Measurements from ENCODE around the gene SLC30A1. TPM values are rescaled to one million over a fixed set of nuclear protein-coding genes. Genes with fewer than 3 reads are reported as not detected.

SLC30A1 gene
- total and polyA plus RNA-seq, 2 of the 13 experiments (the other 11 are each of a cell fraction or from before 2014, with no cell fraction given): 5.9 to 24.4 TPM

DNA sequence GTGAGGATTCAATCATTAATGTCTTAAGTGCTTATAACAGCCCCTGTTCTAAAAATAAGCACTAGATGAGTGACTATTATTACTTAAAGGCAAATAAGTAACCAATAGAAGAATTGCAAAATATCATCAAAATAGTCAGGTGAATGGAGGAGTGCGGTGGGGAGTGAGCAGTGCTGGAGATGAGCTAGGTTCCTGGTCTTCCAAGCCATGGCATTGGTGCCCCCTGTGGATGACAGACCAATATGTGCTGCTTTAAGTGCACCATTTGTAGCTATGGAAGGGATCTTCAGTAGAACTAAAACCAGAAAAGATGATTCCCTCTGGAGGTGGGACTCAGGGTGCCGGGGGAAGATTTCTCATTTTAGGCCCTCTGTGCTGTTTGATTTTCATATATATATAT lies 46.1 kb upstream of the SLC30A1 start (continued):
- TF ChIP-seq, protein P1, sequence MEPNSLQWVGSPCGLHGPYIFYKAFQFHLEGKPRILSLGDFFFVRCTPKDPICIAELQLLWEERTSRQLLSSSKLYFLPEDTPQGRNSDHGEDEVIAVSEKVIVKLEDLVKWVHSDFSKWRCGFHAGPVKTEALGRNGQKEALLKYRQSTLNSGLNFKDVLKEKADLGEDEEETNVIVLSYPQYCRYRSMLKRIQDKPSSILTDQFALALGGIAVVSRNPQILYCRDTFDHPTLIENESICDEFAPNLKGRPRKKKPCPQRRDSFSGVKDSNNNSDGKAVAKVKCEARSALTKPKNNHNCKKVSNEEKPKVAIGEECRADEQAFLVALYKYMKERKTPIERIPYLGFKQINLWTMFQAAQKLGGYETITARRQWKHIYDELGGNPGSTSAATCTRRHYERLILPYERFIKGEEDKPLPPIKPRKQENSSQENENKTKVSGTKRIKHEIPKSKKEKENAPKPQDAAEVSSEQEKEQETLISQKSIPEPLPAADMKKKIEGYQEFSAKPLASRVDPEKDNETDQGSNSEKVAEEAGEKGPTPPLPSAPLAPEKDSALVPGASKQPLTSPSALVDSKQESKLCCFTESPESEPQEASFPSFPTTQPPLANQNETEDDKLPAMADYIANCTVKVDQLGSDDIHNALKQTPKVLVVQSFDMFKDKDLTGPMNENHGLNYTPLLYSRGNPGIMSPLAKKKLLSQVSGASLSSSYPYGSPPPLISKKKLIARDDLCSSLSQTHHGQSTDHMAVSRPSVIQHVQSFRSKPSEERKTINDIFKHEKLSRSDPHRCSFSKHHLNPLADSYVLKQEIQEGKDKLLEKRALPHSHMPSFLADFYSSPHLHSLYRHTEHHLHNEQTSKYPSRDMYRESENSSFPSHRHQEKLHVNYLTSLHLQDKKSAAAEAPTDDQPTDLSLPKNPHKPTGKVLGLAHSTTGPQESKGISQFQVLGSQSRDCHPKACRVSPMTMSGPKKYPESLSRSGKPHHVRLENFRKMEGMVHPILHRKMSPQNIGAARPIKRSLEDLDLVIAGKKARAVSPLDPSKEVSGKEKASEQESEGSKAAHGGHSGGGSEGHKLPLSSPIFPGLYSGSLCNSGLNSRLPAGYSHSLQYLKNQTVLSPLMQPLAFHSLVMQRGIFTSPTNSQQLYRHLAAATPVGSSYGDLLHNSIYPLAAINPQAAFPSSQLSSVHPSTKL (CRISPR knock-in tag; IDR thresholded peaks at IDR 0.05): no peak; the same call in 1 of the 2 replicates
- TF ChIP-seq, protein P2, sequence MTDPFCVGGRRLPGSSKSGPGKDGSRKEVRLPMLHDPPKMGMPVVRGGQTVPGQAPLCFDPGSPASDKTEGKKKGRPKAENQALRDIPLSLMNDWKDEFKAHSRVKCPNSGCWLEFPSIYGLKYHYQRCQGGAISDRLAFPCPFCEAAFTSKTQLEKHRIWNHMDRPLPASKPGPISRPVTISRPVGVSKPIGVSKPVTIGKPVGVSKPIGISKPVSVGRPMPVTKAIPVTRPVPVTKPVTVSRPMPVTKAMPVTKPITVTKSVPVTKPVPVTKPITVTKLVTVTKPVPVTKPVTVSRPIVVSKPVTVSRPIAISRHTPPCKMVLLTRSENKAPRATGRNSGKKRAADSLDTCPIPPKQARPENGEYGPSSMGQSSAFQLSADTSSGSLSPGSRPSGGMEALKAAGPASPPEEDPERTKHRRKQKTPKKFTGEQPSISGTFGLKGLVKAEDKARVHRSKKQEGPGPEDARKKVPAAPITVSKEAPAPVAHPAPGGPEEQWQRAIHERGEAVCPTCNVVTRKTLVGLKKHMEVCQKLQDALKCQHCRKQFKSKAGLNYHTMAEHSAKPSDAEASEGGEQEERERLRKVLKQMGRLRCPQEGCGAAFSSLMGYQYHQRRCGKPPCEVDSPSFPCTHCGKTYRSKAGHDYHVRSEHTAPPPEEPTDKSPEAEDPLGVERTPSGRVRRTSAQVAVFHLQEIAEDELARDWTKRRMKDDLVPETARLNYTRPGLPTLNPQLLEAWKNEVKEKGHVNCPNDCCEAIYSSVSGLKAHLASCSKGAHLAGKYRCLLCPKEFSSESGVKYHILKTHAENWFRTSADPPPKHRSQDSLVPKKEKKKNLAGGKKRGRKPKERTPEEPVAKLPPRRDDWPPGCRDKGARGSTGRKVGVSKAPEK (CRISPR knock-in tag; IDR thresholded peaks at IDR 0.05; ENCODE audit: borderline replicate concordance): no peak
- TF ChIP-seq ELF4 (CRISPR knock-in tag; IDR thresholded peaks at IDR 0.05; ENCODE audit: borderline replicate concordance) (no peak), BRCA1 (CRISPR knock-in tag; IDR thresholded peaks at IDR 0.05) (no peak), IRF2 (CRISPR knock-in tag; IDR thresholded peaks at IDR 0.05) (peak; percentile 44; the same call in 1 of the 2 replicates), JUND (CRISPR knock-in tag; IDR thresholded peaks at IDR 0.05) (no peak), ZNF616 (CRISPR knock-in tag; IDR thresholded peaks at IDR 0.05; ENCODE audit: low read depth) (no peak), NR2F6 (IDR thresholded peaks at IDR 0.05) (no peak), NR2F6 (CRISPR knock-in tag; IDR thresholded peaks at IDR 0.05) (peak; percentile 22; the same call in 1 of the 2 replicates), ZSCAN31 (CRISPR knock-in tag; IDR thresholded peaks at IDR 0.05; ENCODE audit: low read depth) (no peak), NFE2L1 (CRISPR knock-in tag; IDR thresholded peaks at IDR 0.05; ENCODE audit: borderline replicate concordance) (no peak), ZNF30 (CRISPR knock-in tag; IDR thresholded peaks at IDR 0.05) (no peak), NRL (CRISPR knock-in tag; IDR thresholded peaks at IDR 0.05; ENCODE audit: borderline replicate concordance) (no peak)
- TF ChIP-seq, protein P3, sequence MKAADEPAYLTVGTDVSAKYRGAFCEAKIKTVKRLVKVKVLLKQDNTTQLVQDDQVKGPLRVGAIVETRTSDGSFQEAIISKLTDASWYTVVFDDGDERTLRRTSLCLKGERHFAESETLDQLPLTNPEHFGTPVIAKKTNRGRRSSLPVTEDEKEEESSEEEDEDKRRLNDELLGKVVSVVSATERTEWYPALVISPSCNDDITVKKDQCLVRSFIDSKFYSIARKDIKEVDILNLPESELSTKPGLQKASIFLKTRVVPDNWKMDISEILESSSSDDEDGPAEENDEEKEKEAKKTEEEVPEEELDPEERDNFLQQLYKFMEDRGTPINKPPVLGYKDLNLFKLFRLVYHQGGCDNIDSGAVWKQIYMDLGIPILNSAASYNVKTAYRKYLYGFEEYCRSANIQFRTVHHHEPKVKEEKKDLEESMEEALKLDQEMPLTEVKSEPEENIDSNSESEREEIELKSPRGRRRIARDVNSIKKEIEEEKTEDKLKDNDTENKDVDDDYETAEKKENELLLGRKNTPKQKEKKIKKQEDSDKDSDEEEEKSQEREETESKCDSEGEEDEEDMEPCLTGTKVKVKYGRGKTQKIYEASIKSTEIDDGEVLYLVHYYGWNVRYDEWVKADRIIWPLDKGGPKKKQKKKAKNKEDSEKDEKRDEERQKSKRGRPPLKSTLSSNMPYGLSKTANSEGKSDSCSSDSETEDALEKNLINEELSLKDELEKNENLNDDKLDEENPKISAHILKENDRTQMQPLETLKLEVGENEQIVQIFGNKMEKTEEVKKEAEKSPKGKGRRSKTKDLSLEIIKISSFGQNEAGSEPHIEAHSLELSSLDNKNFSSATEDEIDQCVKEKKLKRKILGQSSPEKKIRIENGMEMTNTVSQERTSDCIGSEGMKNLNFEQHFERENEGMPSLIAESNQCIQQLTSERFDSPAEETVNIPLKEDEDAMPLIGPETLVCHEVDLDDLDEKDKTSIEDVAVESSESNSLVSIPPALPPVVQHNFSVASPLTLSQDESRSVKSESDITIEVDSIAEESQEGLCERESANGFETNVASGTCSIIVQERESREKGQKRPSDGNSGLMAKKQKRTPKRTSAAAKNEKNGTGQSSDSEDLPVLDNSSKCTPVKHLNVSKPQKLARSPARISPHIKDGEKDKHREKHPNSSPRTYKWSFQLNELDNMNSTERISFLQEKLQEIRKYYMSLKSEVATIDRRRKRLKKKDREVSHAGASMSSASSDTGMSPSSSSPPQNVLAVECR (CRISPR knock-in tag; IDR thresholded peaks at IDR 0.05; ENCODE audit: borderline replicate concordance): no peak; the same call in 1 of the 2 replicates
- TF ChIP-seq, protein P4, sequence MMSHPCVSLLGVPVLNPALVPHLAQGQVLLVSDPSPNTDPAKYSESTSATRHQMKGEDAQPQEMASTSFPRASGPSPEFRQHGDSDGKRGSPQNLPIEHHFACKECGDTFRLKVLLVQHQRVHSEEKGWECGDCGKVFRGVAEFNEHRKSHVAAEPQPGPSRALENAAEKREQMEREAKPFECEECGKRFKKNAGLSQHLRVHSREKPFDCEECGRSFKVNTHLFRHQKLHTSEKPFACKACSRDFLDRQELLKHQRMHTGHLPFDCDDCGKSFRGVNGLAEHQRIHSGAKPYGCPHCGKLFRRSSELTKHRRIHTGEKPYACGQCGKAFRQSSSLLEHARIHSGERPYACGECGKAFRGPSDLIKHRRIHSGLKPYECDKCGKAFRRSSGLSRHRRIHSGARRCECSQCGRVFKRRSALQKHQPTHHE (CRISPR knock-in tag; IDR thresholded peaks at IDR 0.05; ENCODE audit: borderline replicate concordance): no peak
- TF ChIP-seq, protein P5, sequence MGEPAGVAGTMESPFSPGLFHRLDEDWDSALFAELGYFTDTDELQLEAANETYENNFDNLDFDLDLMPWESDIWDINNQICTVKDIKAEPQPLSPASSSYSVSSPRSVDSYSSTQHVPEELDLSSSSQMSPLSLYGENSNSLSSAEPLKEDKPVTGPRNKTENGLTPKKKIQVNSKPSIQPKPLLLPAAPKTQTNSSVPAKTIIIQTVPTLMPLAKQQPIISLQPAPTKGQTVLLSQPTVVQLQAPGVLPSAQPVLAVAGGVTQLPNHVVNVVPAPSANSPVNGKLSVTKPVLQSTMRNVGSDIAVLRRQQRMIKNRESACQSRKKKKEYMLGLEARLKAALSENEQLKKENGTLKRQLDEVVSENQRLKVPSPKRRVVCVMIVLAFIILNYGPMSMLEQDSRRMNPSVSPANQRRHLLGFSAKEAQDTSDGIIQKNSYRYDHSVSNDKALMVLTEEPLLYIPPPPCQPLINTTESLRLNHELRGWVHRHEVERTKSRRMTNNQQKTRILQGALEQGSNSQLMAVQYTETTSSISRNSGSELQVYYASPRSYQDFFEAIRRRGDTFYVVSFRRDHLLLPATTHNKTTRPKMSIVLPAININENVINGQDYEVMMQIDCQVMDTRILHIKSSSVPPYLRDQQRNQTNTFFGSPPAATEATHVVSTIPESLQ (CRISPR knock-in tag; conservative IDR thresholded peaks at IDR 0.05): no peak

Measured in HepG2 (cell line).